GM10847 (cell line): ENCODE data around the gene NUMBL.

ENCODE experiments used
- POLR2A ChIP-seq: IDR thresholded peaks from 2 replicates; pipeline ENCODE4 v1.6.1; 2011; ENCODE audit not compliant: insufficient read length; ENCODE audit errors: extremely low read depth

Gene NUMBL

DNA sequence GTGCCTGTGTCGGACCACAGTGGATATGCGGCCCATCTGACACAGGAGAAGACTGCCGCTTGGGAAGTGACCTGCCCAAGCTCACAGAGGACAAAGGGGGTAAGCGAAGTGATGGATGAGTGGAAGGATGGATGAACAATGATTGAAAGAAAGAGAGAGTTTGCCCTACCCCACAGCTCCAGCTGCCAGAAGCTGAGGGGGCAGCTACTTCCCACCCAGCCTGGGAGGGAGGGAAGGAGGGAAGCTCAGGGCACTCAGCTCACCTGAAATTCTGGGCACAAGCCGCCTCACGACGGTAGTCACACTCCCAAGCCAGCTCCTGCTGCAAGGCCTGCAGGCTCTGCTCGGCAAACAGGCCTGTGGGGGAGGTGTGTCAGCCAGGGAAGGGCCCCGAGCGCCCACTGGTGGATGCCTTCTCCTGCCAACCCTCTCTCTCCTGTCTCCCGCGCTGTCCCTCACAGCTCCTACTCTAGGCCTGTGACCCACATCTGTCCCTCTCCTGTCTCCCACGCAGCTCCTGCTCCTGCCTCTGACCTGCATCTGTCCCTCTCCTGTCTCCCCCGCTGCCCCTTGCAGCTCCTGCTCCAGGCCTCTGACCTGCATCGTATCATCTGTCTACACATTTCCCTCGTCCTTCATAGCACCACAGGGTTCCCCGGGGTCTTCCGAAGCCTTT lies 12.0 kb upstream of the NUMBL start:
- no peak for TF ChIP-seq POLR2A

DNA sequence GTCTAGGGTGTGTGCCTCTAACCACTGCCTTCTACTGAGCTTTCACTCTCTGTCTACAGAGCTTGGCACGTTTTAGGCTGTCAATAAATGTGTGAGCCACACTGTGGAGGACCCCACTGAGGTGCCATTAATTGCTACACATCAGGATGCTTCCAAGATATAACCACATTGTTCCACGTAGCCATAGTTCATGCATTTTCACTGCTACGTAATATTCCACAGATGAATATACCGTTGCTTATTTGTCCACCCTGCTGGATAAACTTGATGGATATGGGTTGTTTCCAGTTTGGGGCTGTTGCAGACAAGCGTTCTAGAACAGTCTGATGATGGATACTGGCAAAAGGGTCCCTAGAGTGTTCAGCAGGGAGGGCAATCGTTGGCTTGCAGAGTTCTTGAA lies 11.3 kb upstream of the NUMBL start:
- TF ChIP-seq POLR2A = no peak

DNA sequence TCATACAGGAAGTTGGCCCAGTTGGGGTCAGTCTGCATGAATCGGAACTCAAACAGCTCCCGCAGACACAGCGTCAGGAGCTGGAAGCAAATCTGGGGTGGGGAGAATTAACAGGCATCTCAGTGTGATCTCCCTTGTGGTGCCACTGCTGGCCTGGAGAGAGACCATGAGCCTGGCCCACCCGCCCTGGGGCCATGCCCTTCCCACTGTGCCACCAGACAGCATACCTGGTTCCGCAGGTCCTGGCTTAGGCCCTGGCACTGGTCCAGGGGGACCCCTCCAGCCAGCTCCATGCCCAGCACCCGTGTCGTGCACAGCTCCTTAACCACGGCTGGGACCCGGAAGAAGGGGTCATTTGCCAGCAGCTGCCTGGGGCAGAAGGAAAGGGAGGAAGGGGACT lies 9.6 kb upstream of the NUMBL start:
- TF ChIP-seq POLR2A = no peak

DNA sequence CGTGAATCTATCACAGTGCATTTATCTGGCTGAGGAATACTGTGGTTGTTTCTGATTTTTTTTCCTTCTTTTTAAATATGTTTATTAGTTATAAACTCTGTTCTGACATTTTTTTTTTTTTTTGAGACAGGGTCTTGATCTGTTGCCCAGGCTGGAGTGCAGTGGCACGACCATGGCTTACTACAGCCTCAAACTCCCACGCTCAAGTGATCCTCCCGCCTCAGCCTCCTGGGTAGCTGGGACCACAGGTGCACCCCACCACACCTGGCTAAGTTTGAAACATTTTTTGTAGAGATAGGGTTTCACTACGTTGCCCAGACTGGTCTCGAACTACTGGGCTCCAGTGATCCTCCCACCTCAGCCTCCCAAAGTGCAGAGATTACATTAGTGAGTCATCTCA lies 6.6 kb upstream of the NUMBL start:
- no peak for TF ChIP-seq POLR2A

DNA sequence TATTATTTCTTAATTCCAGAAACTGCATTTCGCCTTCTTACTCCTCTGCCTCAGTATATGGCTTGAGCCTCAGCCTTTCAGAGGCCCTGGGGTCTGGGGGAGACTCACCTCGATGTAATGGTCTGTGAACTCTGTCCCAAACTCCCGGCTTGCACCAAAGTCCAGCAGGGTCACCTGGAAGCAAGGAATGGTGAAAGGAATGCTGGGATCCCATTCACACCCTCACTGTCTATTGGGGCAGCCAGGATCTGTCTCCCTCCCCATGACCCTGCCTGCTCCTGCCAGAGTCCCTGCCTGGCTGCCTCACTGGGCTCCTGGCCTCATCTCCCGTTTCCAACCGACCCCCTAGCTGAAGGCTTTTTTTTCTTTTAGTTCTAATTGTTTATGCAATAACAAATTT lies 5.4 kb upstream of the NUMBL start:
- no peak for TF ChIP-seq POLR2A

DNA sequence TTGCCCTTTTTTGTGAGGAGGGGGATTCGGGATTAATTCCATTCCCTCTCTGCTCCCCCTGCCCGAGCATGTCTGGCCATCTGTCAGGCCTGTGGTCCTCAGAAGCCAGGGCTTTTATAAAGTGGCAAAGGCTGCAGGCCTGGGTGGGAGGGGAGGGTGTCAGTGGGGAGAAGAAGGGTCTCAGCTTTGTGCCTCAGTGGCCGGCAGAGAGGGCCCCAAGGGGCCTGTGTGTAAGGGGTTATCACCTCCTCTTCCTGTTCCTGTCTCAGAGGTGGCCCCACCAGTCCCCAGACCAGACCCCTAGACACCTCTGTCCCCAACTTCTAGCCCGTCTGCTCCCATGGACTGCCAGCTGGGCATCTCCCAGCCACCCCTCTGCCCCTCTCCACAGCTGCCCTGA lies 3.4 kb upstream of the NUMBL start:
- TF ChIP-seq POLR2A = no peak

DNA sequence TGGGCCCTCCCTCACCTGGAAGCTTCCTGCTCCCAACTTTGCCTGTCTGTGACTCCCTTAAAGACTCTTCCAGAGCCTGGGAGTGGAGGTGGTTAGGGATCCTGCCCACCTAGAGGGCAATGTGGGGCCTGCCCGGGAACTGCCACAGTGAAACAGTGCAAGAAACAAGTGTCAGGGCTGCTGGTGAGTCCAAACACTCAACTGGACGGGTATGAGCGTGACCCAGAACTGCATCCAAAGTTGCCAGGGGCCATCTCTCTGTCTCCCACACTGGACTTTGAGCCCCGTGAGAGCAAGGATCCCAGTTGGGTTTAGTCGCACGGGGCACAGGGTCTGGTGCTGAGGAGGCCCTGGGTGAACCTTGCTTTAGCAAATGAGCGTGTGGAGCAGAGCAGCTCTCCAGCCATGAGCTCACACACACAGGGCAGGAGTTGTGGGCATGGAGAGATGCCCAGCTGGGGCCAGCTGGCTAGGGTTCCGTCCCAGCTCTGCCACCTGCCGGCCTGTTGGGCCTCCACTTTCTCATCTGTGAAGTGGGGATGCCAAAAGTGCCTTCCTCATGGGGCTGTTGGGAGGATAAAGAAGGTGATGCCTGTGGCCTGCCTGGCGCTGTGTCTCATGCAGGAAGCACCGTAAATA lies 2.8 kb upstream of the NUMBL start:
- no peak for TF ChIP-seq POLR2A

DNA sequence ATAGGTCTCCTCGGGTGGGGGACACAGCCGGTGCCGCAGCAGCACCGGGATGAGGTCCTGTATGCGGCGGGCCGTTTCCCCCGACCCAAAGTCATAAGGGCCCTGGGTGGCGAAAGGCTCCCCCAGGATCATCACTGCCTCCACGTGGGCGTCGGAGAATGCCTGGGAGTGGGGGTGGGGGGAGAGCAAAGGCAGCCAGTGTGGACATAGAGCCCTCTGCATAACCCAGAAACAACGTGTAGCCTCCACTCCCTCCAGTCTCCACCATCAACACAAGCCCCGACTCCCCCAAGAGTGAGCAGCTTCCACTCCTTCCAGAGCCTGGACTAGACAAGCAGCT lies 1.7 kb upstream of the NUMBL start:
- no peak for TF ChIP-seq POLR2A

DNA sequence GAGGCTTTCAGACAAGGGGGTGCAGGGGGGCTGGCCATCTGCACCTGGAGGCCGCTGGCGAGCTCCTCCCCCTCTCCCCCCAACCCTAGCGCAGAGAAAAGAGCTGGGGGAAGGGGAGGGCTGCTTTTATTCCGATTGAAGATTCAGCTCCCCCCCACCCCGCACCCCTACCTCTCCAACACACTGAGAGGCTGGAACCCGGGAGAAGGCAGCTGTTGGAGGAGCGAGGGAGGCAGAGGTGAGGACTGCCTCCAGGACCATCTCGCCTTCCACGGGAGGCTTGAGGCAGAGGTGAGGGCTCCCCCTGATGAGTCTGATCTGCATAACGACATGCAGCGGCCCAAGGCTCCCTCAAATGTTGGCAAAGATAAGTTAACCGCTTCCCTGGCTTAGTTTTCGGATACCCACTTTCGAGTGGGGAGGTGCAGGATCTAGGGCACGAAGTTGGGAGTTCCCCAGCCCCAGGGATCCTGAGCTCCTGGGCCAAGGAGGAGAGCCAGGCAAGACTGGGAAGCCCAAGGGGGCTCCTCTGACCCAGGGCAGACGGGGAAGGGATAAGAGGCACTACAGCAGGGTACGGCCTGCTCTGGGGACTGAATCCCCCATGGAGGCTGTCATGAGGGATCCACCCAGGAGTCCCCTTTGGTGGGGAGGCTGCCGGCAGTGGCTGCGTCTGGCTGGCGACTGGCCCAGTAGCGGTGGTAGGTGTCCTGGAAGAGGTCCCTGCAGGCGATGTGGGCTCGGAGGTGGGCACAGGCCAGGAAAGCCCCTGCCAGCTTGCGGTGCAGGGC lies 1.2 kb upstream of the NUMBL start:
- TF ChIP-seq POLR2A = no peak

DNA sequence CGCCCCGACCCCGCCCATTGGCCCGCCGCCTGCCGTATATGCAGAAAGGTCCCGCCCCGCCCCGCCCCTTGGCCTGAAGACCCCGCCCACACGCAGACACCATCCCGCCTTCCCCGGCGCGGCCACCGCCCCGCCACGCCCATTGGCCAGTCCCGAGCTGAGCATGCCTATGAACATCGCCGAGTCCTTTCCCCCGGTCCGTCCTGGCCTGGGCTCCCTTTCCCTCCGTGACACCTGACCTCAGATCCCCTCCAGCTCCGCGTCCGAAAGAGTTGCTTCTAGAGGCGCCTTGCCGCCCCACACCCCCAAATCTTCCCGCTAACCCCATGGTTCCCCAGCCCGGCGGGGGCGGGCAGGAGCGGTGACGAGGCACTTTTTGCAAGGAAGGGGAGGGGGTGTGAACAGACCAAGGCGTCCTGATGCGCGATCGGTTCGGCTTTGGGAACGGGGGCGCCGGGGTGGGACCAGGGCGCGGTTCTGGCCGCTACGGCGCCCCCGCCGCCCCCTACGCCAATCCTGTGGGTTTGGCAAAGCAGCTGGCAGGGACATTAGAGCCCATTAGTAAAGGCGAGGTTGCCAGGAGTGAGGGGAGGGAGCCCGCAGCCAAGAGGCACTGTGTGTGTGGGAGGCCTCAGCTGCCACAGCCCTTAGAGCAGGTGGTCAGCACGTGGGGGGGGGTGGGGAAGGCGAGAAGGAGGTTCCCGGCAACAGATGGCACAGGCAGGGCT lies 406 bp upstream of the NUMBL start:
- TF ChIP-seq POLR2A = peak; percentile 13

DNA sequence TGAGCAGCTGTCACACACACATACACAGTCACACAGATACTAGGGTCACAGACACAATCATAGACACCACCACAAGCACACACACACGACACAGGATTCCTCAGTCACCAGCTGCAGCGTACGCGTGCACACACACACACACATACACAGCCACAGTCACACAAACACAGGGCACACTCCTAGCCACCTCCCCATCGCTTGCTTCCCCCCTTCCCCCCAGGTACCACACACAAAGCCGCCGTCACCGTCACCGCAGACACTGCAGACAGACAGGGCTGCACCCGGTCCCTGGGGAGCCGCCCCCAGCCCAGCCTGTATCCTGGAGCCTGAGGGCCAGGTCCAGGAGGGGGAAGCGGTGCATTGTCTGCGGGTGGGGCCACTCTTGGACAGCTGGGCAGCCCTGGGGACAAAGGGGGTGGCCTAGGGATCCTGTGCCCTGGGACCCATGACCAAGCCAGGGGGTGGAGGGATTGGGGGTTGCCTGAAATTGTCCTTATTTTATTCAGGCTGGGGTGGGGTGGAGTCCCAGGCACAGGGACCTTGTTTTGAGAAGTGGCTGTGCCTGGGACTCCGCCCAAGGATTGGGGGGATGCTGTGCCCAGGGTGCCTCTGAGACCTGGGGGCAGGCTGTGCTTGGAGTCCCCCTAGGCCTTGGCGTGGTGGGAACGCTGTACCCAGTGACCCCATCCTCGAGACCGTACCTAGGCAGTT lies 957 bp downstream of the NUMBL start:
- TF ChIP-seq POLR2A = no peak

DNA sequence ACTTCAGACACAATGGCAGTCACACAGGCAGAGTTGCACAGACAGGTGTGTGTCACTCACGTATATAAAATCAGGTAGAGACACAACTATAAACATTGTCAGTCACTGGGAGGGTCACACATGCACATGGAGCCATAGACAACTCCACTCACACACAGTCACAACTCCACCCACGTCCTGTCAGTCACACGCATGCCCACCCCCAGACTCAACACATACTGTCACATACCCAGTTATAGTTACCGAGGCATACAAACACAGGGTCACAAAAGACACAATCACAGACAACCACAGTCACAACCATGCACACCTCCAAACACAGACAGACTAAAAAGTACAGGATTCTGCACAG lies 1.5 kb downstream of the NUMBL start:
- TF ChIP-seq POLR2A = no peak

DNA sequence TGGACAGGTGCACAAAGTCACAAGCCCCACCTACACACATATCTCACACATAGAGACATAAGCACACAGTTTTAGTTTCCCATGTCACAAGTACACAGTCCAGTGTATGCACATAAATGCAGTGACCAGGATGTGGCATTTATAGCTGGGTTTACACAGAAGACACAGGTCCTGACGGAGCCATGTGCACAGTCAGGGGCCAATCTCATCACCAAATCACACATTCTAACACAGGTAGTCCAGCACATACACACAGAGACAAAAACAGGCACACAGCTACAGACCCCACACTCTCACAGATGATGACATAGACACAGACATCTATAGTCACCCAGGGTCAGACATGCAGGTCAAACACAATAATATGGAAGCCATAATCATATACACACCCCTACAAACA lies 2.1 kb downstream of the NUMBL start:
- no peak for TF ChIP-seq POLR2A

DNA sequence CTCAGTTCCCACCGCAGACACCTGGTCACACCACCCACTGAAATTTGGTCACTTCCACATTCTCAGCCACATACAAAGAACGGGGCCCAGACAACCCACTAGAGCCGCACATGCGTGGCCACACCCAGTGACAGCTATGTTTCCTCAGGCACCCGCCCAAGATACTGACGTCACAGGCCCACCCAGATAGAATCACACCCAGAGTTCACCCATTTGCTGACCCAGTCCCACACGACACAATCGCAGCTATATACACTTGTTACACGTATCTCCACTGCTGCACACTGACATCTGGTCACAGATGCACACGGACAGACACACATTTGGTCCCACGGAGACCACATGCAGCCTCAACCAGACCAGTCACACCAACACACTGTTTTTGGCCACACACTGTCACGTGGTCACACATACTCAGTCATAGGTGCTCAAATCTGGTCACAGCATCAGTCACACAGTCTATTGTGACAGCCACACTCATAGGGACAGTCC lies 2.9 kb downstream of the NUMBL start:
- no peak for TF ChIP-seq POLR2A

DNA sequence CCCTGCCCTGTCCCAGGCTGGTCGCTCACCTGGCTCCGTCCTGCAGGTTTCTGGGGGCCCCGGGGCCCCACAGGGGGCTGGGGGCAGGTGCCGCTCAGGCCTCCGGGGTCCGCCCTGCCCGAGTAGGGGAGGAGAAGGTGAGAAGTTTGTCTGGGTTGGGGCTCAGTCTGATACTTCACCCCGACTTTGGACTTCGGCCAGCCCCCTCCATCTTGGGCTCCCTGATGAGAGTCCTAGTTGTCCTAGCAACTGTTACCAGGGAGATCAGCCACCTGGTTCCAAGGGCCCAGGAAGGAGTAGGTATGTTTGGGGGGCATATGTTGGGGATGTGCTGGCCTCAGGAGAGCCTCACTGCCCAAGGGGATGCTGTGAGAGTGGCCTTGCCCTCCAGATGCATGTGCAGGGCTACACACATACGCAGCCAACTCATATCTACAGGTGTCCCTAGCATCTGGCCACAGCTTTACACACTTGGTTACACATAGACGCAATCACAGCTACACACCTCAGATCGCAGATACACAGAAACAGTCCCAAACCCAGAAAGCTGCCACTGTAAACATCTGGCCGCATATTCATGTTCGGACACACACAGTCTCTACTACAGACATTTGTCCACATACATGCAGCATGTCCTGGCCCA lies 3.4 kb downstream of the NUMBL start:
- no peak for TF ChIP-seq POLR2A
